ENCODE measurements around the gene TRIM44. TPM values are rescaled to one million over a fixed set of nuclear protein-coding genes. Genes with fewer than 3 reads are reported as not detected.
"Not testable (repeated sequence)": the region's sequence is repeated elsewhere in the genome, so short reads cannot be mapped to it uniquely, and the experiment has no call there.

Gene TRIM44
- total RNA-seq, 2 donors from 2014 or later: 22.1 to 35.4 TPM

GRCh38 chr11:35763301-35763700, 100.7 kb downstream of the TRIM44 start:
- H3K36me3 ChIP-seq: no peaks in the 10 kb centered on the region
- DNase-seq (ENCODE audit: low spot score): no peak
- TF ChIP-seq, protein P1, sequence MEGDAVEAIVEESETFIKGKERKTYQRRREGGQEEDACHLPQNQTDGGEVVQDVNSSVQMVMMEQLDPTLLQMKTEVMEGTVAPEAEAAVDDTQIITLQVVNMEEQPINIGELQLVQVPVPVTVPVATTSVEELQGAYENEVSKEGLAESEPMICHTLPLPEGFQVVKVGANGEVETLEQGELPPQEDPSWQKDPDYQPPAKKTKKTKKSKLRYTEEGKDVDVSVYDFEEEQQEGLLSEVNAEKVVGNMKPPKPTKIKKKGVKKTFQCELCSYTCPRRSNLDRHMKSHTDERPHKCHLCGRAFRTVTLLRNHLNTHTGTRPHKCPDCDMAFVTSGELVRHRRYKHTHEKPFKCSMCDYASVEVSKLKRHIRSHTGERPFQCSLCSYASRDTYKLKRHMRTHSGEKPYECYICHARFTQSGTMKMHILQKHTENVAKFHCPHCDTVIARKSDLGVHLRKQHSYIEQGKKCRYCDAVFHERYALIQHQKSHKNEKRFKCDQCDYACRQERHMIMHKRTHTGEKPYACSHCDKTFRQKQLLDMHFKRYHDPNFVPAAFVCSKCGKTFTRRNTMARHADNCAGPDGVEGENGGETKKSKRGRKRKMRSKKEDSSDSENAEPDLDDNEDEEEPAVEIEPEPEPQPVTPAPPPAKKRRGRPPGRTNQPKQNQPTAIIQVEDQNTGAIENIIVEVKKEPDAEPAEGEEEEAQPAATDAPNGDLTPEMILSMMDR (IDR thresholded peaks at IDR 0.05): no peak
- H3K27me3 ChIP-seq: no peaks in the 10 kb centered on the region
- H3K4me3 ChIP-seq: no peak overlapping the region
- H3K9me3 ChIP-seq: no peaks in the 10 kb centered on the region
- H3K4me1 ChIP-seq: peaks cover 0 to 16% of the 10 kb centered on the region in 2 donors
- H3K27ac ChIP-seq: no peak overlapping the region

GRCh38 chr11:35763765-35764164, 101.2 kb downstream of the TRIM44 start:
- H3K4me1 ChIP-seq: peaks cover 0 to 16% of the 10 kb centered on the region in 2 donors
- no peak for DNase-seq (ENCODE audit: low spot score)
- H3K27ac ChIP-seq: no peak overlapping the region
- no peaks in the 10 kb centered on the region for H3K27me3 ChIP-seq
- TF ChIP-seq, protein P1 (IDR thresholded peaks at IDR 0.05): no peak
- H3K36me3 ChIP-seq: no peaks in the 10 kb centered on the region
- H3K4me3 ChIP-seq: no peak overlapping the region
- no peaks in the 10 kb centered on the region for H3K9me3 ChIP-seq

DNA sequence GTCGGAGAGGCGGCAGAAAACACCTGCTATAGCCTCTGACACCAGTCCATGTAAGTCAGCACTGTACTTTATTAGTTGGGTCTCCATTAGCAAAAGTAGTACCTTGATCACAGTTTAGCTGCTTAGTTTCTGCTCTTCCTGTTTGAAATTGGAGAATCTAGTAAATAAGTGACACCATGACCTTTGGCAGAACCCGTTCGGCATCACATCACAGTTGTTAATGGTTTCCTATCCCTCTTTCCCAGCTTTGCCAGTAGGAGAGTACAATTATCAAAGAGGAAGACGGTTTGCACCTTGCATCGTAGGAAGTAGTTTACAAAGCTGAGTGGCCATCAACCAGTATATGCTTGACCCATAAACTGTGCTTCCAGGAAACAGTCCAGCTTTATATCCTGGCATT, 101.8 kb downstream of the TRIM44 start:
- H3K4me3 ChIP-seq: no peak overlapping the region
- no peaks in the 10 kb centered on the region for H3K9me3 ChIP-seq
- H3K36me3 ChIP-seq: no peaks in the 10 kb centered on the region
- DNase-seq (ENCODE audit: low spot score): no peak
- H3K4me1 ChIP-seq: peaks cover 0 to 16% of the 10 kb centered on the region in 2 donors
- H3K27ac ChIP-seq: no peak overlapping the region
- TF ChIP-seq, protein P1 (IDR thresholded peaks at IDR 0.05): no peak
- H3K27me3 ChIP-seq: no peaks in the 10 kb centered on the region

DNA sequence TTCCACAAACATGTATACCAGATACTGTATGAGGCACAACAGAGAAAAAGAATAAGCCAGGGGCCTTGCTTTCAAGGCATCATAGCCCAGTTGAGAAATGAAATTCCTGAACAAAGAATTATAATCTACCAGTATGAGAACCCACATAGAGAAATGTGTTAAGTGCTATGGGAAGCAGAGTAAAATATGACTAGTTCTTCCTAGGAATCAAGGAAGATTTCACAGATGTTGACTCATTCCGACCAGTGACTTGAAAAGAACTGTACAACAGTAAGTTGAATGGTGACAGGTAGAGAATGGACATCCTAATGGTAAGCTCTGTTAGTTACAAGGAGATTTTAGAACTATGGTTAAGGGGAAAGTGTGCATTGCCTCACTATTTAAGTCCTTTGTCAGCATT, 102.6 kb downstream of the TRIM44 start:
- H3K9me3 ChIP-seq: no peaks in the 10 kb centered on the region
- no peak for DNase-seq (ENCODE audit: low spot score)
- TF ChIP-seq, protein P1 (IDR thresholded peaks at IDR 0.05): no peak
- H3K36me3 ChIP-seq: no peaks in the 10 kb centered on the region
- H3K4me1 ChIP-seq: peaks cover 0 to 16% of the 10 kb centered on the region in 2 donors
- no peak overlapping the region for H3K4me3 ChIP-seq
- no peaks in the 10 kb centered on the region for H3K27me3 ChIP-seq
- no peak overlapping the region for H3K27ac ChIP-seq

DNA sequence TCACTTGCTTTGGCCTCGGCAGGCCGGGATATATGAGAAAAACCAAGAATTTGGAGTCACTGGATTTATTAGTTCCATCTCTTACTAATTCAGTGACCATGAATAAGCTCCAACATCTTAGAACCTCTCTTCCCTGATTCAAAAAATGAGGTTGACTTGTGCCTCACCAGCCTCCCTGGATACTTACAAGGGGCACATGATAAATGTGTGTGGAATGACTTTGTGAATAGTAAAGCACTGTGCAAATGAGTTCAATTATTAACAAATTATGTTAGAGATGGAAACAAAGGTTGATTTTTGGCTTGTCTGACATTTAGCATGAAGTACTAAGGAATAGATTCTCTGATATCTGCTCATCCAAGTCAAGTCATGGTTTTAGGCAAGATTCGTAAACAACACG, 104.1 kb downstream of the TRIM44 start:
- TF ChIP-seq, protein P1 (IDR thresholded peaks at IDR 0.05): no peak
- H3K4me1 ChIP-seq: peaks cover 0 to 12% of the 10 kb centered on the region in 2 donors
- no peak for DNase-seq (ENCODE audit: low spot score)
- H3K9me3 ChIP-seq: no peaks in the 10 kb centered on the region
- no peaks in the 10 kb centered on the region for H3K27me3 ChIP-seq
- no peak overlapping the region for H3K4me3 ChIP-seq
- no peaks in the 10 kb centered on the region for H3K36me3 ChIP-seq
- no peak overlapping the region for H3K27ac ChIP-seq

GRCh38 chr11:35770425-35770824, 107.8 kb downstream of the TRIM44 start:
- H3K4me3 ChIP-seq; H3K36me3 ChIP-seq; DNase-seq (ENCODE audit: low spot score); H3K27ac ChIP-seq; H3K9me3 ChIP-seq; H3K27me3 ChIP-seq; H3K4me1 ChIP-seq: not testable (repeated sequence)
